ENCODE data around the gene LAMB1. TPM values are rescaled to one million over a fixed set of nuclear protein-coding genes. Genes with fewer than 3 reads are reported as not detected.
"Not testable (repeated sequence)": the region's sequence is repeated elsewhere in the genome, so short reads cannot be mapped to it uniquely, and the experiment has no call there.

The LAMB1 gene
- total RNA-seq, 4 donors from 2014 or later: 87.9 to 322 (median 200) TPM

DNA sequence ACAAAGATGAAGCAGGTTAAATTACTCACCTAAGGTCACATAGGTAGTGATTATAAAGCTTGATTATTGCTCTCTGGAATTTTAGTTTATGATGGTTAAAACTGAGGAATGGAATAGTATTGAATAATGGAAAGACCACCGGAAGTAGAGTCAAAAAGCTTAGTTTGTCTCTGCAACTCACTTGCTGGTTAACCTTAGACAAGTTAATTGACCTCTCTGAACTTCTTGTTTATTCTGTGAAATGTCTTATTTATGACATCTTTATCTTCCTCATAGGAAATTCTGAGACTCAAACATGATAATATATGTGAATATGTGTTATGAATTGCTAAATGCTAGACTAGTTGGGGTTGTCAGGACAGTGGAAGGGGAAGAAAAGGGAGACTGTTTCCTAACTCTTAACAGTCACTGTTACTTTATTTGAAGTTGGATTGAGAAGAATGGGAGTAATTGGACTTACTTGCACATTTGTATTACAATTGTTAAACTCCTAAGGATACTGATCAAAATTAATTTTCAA lies 102.4 kb downstream of the LAMB1 start:
- no peak for DNase-seq

GRCh38 chr7:107898997-107899594 lies 103.9 kb downstream of the LAMB1 start:
- no peak overlapping the region for H3K27ac ChIP-seq
- no peaks in the 10 kb centered on the region for H3K36me3 ChIP-seq
- TF ChIP-seq, protein P1, sequence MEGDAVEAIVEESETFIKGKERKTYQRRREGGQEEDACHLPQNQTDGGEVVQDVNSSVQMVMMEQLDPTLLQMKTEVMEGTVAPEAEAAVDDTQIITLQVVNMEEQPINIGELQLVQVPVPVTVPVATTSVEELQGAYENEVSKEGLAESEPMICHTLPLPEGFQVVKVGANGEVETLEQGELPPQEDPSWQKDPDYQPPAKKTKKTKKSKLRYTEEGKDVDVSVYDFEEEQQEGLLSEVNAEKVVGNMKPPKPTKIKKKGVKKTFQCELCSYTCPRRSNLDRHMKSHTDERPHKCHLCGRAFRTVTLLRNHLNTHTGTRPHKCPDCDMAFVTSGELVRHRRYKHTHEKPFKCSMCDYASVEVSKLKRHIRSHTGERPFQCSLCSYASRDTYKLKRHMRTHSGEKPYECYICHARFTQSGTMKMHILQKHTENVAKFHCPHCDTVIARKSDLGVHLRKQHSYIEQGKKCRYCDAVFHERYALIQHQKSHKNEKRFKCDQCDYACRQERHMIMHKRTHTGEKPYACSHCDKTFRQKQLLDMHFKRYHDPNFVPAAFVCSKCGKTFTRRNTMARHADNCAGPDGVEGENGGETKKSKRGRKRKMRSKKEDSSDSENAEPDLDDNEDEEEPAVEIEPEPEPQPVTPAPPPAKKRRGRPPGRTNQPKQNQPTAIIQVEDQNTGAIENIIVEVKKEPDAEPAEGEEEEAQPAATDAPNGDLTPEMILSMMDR (IDR thresholded peaks at IDR 0.05): no peak
- TF ChIP-seq POLR2A (IDR thresholded peaks at IDR 0.05): no peak
- intact Hi-C loops (cut with DNase I; ENCODE audit: low total_unique reads): no loop called here
- DNase-seq: no peak
- no peak overlapping the region for H3K4me3 ChIP-seq
- no peaks in the 10 kb centered on the region for H3K4me1 ChIP-seq
- no peaks in the 10 kb centered on the region for H3K27me3 ChIP-seq
- H3K9me3 ChIP-seq: no peaks in the 10 kb centered on the region

More for the DNA sequence above, 102.4 kb downstream of the LAMB1 start:
- H3K27ac ChIP-seq: no peak overlapping the region
- no peaks in the 10 kb centered on the region for H3K9me3 ChIP-seq
- no peak overlapping the region for H3K4me3 ChIP-seq
- intact Hi-C loops (cut with DNase I; ENCODE audit: low total_unique reads): no loop called here
- H3K4me1 ChIP-seq: no peaks in the 10 kb centered on the region
- no peak for TF ChIP-seq POLR2A (IDR thresholded peaks at IDR 0.05)
- TF ChIP-seq, protein P1 (IDR thresholded peaks at IDR 0.05): no peak
- no peaks in the 10 kb centered on the region for H3K36me3 ChIP-seq
- no peaks in the 10 kb centered on the region for H3K27me3 ChIP-seq

DNA sequence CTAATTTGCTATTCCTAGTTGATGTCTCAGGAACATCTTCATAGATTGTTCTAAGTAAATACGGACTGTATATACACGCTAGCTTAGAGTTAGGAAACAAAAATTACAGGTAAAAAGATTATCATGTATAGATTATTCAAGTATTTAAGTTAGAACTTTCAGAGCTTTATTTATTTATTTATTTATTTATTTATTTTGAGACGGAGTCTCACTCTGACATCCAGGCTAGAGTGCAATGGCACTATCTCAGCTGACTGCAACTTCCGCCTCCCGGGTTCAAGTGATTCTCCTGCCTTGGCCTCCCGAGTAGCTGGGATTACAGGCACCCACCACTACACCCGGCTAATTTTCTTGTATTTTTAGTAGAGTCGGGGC lies 110.6 kb downstream of the LAMB1 start:
- H3K27me3 ChIP-seq; H3K4me3 ChIP-seq; intact Hi-C loops (cut with DNase I; ENCODE audit: low total_unique reads); H3K9me3 ChIP-seq; DNase-seq; H3K4me1 ChIP-seq; H3K36me3 ChIP-seq: not testable (repeated sequence)
- peak overlapping the region; percentile 87 to 94 for H3K27ac ChIP-seq

- Histone ChIP-seq H3K27me3 (no peaks in the 10 kb centered on the region), H3K27ac (peak overlapping the region; percentile 87 to 94), H3K9me3 (no peaks in the 10 kb centered on the region), H3K36me3 (no peaks in the 10 kb centered on the region), H3K4me3 (peak overlapping the region; percentile 76 to 88), H3K4me1 (peaks cover 4 to 6% of the 10 kb centered on the region in 2 donors)
- DNase-seq: no peak
- intact Hi-C loops (cut with DNase I; ENCODE audit: low total_unique reads): no loop called here
- no peak for TF ChIP-seq POLR2A (IDR thresholded peaks at IDR 0.05)
- TF ChIP-seq, protein P1 (IDR thresholded peaks at IDR 0.05): no peak
Observed at GRCh38 chr7:107891636-107892366, 111.2 kb downstream of the LAMB1 start.

DNA sequence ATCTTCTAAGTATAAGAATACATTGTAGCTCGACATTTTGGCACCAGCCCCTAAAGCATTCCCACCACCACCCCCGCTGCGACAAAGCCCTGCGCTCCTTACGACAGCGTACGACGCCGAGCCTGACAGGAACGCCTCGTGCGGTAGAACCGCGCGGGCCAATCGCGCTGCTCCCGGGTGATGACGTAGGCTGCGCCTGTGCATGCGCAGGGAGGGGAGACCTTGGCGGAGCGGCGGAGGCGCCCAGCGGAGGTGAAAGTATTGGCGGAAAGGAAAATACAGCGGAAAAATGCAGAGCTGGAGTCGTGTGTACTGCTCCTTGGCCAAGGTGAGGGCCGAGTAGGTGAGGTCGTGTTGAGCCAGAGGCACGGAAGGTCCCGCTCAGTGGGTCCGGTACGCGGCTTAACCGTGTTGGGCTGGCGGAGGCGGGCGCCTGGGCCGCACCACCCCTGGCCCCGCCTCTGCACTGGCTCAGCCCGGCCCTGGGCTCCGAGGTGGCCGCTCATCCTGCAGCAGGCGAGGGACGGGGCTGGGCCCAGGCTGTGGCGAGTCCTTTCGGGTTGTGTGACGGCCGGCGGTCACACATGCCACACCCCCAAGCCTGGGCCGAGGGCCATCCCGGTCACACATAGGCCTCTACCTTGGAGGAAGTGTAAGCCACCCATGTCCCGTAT lies 111.9 kb downstream of the LAMB1 start, which contains the start of gene DLD:
Gene DLD, plus strand, starts transcription at position 222 of the 674 bp plus-strand sequence. Its CDS starts 68 bp downstream, at position 290.
- H3K9me3 ChIP-seq: no peaks in the 10 kb centered on the region
- peak within 1 kb of the TSS; percentile 76 to 88 for H3K4me3 ChIP-seq
- intact Hi-C loops (cut with DNase I; ENCODE audit: low total_unique reads): no loop called here
- TF ChIP-seq, protein P1 (IDR thresholded peaks at IDR 0.05): peak in 1 of 4 experiments; percentile 16
- peak; percentile 75 to 93 for TF ChIP-seq POLR2A (IDR thresholded peaks at IDR 0.05)
- H3K4me1 ChIP-seq: peaks cover 4 to 6% of the 10 kb centered on the region in 2 donors
- peak; percentile 92 to 93 for DNase-seq
- no peaks in the 10 kb centered on the region for H3K27me3 ChIP-seq
- H3K36me3 ChIP-seq: no peaks in the 10 kb centered on the region
- H3K27ac ChIP-seq: peak within 1 kb of the TSS; percentile 87 to 94
